H9 (cell line): ENCODE data around the gene RBL2. TPM values are rescaled to one million over a fixed set of nuclear protein-coding genes. Genes with fewer than 3 reads are reported as not detected.

Experiments used
- DNase-seq: peaks from one replicate; pipeline ENCODE4 v3.0.0-alpha.2; 2017
- H2AFZ ChIP-seq: one replicate; pipeline ENCODE4 v1.6.1; 2013; ENCODE audit warnings: mild to moderate bottlenecking, low read length, control low read depth, moderate library complexity
- H2AK5ac ChIP-seq: 2 replicates; pipeline ENCODE4 v1.6.1; 2013; ENCODE audit warnings: low read length, control low read depth, mixed read lengths; ENCODE audit not compliant: insufficient read length
- H2BK120ac ChIP-seq: one replicate; pipeline ENCODE4 v1.6.1; 2013; ENCODE audit warnings: low read depth, mild to moderate bottlenecking, low read length, control low read depth, inconsistent platforms; ENCODE audit not compliant: poor library complexity, severe bottlenecking
- H2BK12ac ChIP-seq: 2 replicates; pipeline ENCODE4 v1.6.1; 2013; ENCODE audit warnings: low read length, control low read depth, mixed read lengths, low read depth; ENCODE audit not compliant: insufficient read length
- H2BK15ac ChIP-seq: 2 replicates; pipeline ENCODE4 v1.6.1; 2013; ENCODE audit warnings: low read depth, low read length, control low read depth
- H2BK20ac ChIP-seq: one replicate; pipeline ENCODE4 v1.6.1; 2013; ENCODE audit warnings: low read depth, mild to moderate bottlenecking, low read length, control low read depth, inconsistent platforms; ENCODE audit not compliant: poor library complexity, severe bottlenecking
- H2BK5ac ChIP-seq: 2 replicates; pipeline ENCODE4 v1.6.1; 2013; ENCODE audit warnings: low read length, control low read depth, mixed read lengths; ENCODE audit not compliant: insufficient read length
- H3K14ac ChIP-seq: 2 replicates; pipeline ENCODE4 v1.6.1; 2013; ENCODE audit warnings: low read length, control low read depth; ENCODE audit not compliant: insufficient read depth
- H3K18ac ChIP-seq: 2 replicates; pipeline ENCODE4 v1.6.1; 2013; ENCODE audit warnings: low read depth, mild to moderate bottlenecking, mixed read lengths, low read length, control low read depth; ENCODE audit not compliant: insufficient read length
- H3K23ac ChIP-seq: 2 replicates; pipeline ENCODE4 v1.6.1; 2013; ENCODE audit warnings: low read length, control low read depth, mixed read lengths, low read depth; ENCODE audit not compliant: insufficient read length
- H3K23me2 ChIP-seq: 2 replicates; pipeline ENCODE4 v1.6.1; 2013; ENCODE audit warnings: low read depth, mild to moderate bottlenecking, mixed read lengths, low read length, control low read depth; ENCODE audit not compliant: insufficient read length, poor library complexity, severe bottlenecking
- H3K27ac ChIP-seq: 2 replicates; pipeline ENCODE4 v1.5.1; 2013; ENCODE audit warnings: low read length, control low read depth, mixed read lengths, low read depth; ENCODE audit not compliant: insufficient read length
- H3K27me3 ChIP-seq: 2 replicates; pipeline ENCODE4 v1.6.1; 2013; ENCODE audit warnings: low read length, control low read depth, inconsistent platforms; ENCODE audit not compliant: insufficient read depth
- H3K4ac ChIP-seq: 2 replicates; pipeline ENCODE4 v1.6.1; 2013; ENCODE audit warnings: low read depth, mild to moderate bottlenecking, control low read depth, inconsistent platforms, low read length, moderate library complexity
- H3K4me1 ChIP-seq: 2 replicates; pipeline ENCODE4 v1.6.1; 2013; ENCODE audit warnings: low read length, control low read depth, inconsistent platforms; ENCODE audit not compliant: insufficient read depth
- H3K4me2 ChIP-seq: 2 replicates; pipeline ENCODE4 v1.6.1; 2013; ENCODE audit warnings: low read length, control low read depth, mixed read lengths; ENCODE audit not compliant: insufficient read length, insufficient read depth
- H3K56ac ChIP-seq: 2 replicates; pipeline ENCODE4 v1.6.1; 2013; ENCODE audit warnings: low read depth, mild to moderate bottlenecking, mixed read lengths, low read length, control low read depth; ENCODE audit not compliant: insufficient read length
- H3K79me1 ChIP-seq: 2 replicates; pipeline ENCODE4 v1.6.1; 2013; ENCODE audit warnings: low read depth, mild to moderate bottlenecking, moderate library complexity, low read length, control low read depth, inconsistent platforms; ENCODE audit not compliant: insufficient read depth, poor library complexity, severe bottlenecking
- H3K79me2 ChIP-seq: 2 replicates; pipeline ENCODE4 v1.6.1; 2013; ENCODE audit warnings: low read length, control low read depth, inconsistent platforms; ENCODE audit not compliant: insufficient read depth
- H3K9ac ChIP-seq: 2 replicates; pipeline ENCODE4 v1.6.1; 2013; ENCODE audit warnings: low read length, control low read depth, mixed read lengths; ENCODE audit not compliant: insufficient read length; ENCODE audit errors: extremely low read depth
- H3K9me3 ChIP-seq: one replicate; pipeline ENCODE4 v1.6.1; 2013; ENCODE audit warnings: low read depth, low read length, inconsistent platforms; ENCODE audit not compliant: control insufficient read depth
- H3T11ph ChIP-seq: one replicate; pipeline ENCODE4 v1.6.1; 2013; ENCODE audit warnings: mild to moderate bottlenecking, low read length, control low read depth, inconsistent platforms
- H4K20me1 ChIP-seq: one replicate; pipeline ENCODE4 v1.6.1; 2013; ENCODE audit not compliant: control insufficient read depth, insufficient read length, insufficient read depth
- H4K5ac ChIP-seq: 2 replicates; pipeline ENCODE4 v1.6.1; 2013; ENCODE audit warnings: low read depth, mild to moderate bottlenecking, mixed read lengths, low read length, control low read depth; ENCODE audit not compliant: insufficient read length
- H4K8ac ChIP-seq: replicated peaks from 2 replicates; pipeline ENCODE4 v1.6.1; 2013; ENCODE audit warnings: low read length, control low read depth, mixed read lengths, low read depth; ENCODE audit not compliant: insufficient read length
- H4K91ac ChIP-seq: 2 replicates; pipeline ENCODE4 v1.6.1; 2013; ENCODE audit warnings: low read depth, mild to moderate bottlenecking, moderate library complexity, mixed read lengths, low read length, control low read depth; ENCODE audit not compliant: insufficient read length
- H3K27ac Mint-ChIP-seq, 3 experiments: 2 replicates in 2 of 3; 3 replicates in 1 of 3; pipeline ENCODE4 v1.8.0; 2020 to 2021; ENCODE audit warnings: mixed read lengths in 3 of 3, mild to moderate bottlenecking in 1 of 3, moderate library complexity in 1 of 3
- H3K27me3 Mint-ChIP-seq: 2 replicates; pipeline ENCODE4 v1.8.0; 2021; ENCODE audit warnings: low read depth, mild to moderate bottlenecking, moderate library complexity, mixed read lengths
- H3K36me3 Mint-ChIP-seq, 3 experiments: 2 replicates in 2 of 3; 3 replicates in 1 of 3; pipeline ENCODE4 v1.8.0; 2020 to 2021; ENCODE audit warnings: low read depth in 3 of 3, mixed read lengths in 3 of 3; ENCODE audit not compliant: insufficient read depth in 1 of 3
- H3K4me1 Mint-ChIP-seq, 2 experiments: 2 replicates each; pipeline ENCODE4 v1.8.0; 2020; ENCODE audit warnings: mixed read lengths in 2 of 2
- H3K4me3 Mint-ChIP-seq, 2 experiments: 2 replicates in 1 of 2; 3 replicates in 1 of 2; pipeline ENCODE4 v1.8.0; 2020 to 2021; ENCODE audit warnings: mild to moderate bottlenecking in 2 of 2, mixed read lengths in 2 of 2, moderate library complexity in 1 of 2
- H3K9me3 Mint-ChIP-seq, 2 experiments: 2 replicates in 1 of 2; 3 replicates in 1 of 2; pipeline ENCODE4 v1.8.0; 2020; ENCODE audit warnings: mild to moderate bottlenecking in 2 of 2, mixed read lengths in 2 of 2, moderate library complexity in 1 of 2
- WGBS: extraction: QIAGEN DNeasy Blood & Tissue Kit; methylation state at CpG from one replicate; pipeline ENCODE4 v1.1.7; 2013; ENCODE audit warnings: missing lambda C conversion rate, low lambda C conversion rate, mixed read lengths; ENCODE audit not compliant: insufficient read length; ENCODE audit errors: extremely low coverage; 5-methylcytosine and 5-hydroxymethylcytosine counted together
- total RNA-seq: library from RNA; stranded (reverse); gene quantifications from 2 replicates; pipeline ENCODE4 v1.2.1, GENCODE V29; 2021
- TF ChIP-seq, protein P1 (sequence below): fragments of 200-600 bp; sonication (generic); conservative IDR thresholded peaks from 3 replicates; pipeline ENCODE4 v1.8.0; 2021; ENCODE audit warnings: antibody characterized with exemption, mild to moderate bottlenecking

RBL2 gene
- total RNA-seq, 1 experiment from 2014 or later, result 17.3 TPM

DNA sequence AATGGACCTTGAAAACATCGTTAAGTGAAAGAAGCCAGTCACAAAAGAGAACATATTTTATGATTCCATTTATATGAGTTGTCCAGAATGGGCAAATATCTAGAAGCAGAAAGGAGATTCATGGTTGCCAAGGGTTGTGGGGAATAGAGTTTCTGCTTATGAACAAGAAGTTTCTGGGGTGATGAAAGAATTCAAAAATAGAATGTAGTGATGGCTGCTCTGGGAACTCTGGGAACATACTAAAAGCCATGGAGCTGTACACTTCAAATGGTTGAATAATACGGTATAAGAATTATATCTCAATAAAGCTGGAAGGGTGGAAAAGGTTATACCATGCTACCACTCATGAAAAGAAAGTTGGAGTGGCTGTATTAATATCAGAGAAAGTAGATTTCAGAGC lies 50.3 kb downstream of the RBL2 start:
- H2BK120ac ChIP-seq, result no peak overlapping the region
- no peak overlapping the region for H3K4me3 Mint-ChIP-seq
- no peak for DNase-seq
- H3K4ac ChIP-seq, result no peak overlapping the region
- no peak overlapping the region for H2AK5ac ChIP-seq
- no peak overlapping the region for H3K14ac ChIP-seq
- no peaks in the 10 kb centered on the region for H3K4me1 Mint-ChIP-seq
- H3K9me3 ChIP-seq, result peaks cover 10% of the 10 kb centered on the region
- H2AFZ ChIP-seq, result no peak overlapping the region
- no peaks in the 10 kb centered on the region for H3K23me2 ChIP-seq
- no peak overlapping the region for H2BK20ac ChIP-seq
- H3K4me1 ChIP-seq, result no peaks in the 10 kb centered on the region
- no peak overlapping the region for H4K5ac ChIP-seq
- no peak overlapping the region for H4K91ac ChIP-seq
- no peaks in the 10 kb centered on the region for H3K79me2 ChIP-seq
- H3K27me3 ChIP-seq, result no peaks in the 10 kb centered on the region
- H3K9ac ChIP-seq, result no peak overlapping the region
- peaks cover 16 to 22% of the 10 kb centered on the region in 2 experiments for H3K9me3 Mint-ChIP-seq
- peaks cover 61 to 84% (median 76%) of the 10 kb centered on the region in 3 experiments for H3K36me3 Mint-ChIP-seq
- H3K18ac ChIP-seq, result no peak overlapping the region
- no peaks in the 10 kb centered on the region for H3K79me1 ChIP-seq
- TF ChIP-seq, protein P1, sequence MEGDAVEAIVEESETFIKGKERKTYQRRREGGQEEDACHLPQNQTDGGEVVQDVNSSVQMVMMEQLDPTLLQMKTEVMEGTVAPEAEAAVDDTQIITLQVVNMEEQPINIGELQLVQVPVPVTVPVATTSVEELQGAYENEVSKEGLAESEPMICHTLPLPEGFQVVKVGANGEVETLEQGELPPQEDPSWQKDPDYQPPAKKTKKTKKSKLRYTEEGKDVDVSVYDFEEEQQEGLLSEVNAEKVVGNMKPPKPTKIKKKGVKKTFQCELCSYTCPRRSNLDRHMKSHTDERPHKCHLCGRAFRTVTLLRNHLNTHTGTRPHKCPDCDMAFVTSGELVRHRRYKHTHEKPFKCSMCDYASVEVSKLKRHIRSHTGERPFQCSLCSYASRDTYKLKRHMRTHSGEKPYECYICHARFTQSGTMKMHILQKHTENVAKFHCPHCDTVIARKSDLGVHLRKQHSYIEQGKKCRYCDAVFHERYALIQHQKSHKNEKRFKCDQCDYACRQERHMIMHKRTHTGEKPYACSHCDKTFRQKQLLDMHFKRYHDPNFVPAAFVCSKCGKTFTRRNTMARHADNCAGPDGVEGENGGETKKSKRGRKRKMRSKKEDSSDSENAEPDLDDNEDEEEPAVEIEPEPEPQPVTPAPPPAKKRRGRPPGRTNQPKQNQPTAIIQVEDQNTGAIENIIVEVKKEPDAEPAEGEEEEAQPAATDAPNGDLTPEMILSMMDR, result no peak
- H2BK15ac ChIP-seq, result no peak overlapping the region
- no peak overlapping the region for H3K23ac ChIP-seq
- no peak overlapping the region for H3K27ac ChIP-seq
- H3K27me3 Mint-ChIP-seq, result no peaks in the 10 kb centered on the region; the same call in 1 of the 2 replicates
- no peak overlapping the region for H3K56ac ChIP-seq
- H4K8ac ChIP-seq, result no peak overlapping the region
- no peak overlapping the region for H3K4me2 ChIP-seq
- WGBS, result no CpG with 5 or more reads among the region's 2 CpGs
- no peak overlapping the region for H3K27ac Mint-ChIP-seq
- no peak overlapping the region for H2BK12ac ChIP-seq
- H3T11ph ChIP-seq, result no peak overlapping the region
- no peaks in the 10 kb centered on the region for H4K20me1 ChIP-seq
- no peak overlapping the region for H2BK5ac ChIP-seq
